Anterior cingulate cortex (tissue), 58 donors: ENCODE results near the gene ITSN1.
"Not testable (repeated sequence)": the region's sequence is repeated elsewhere in the genome, so short reads cannot be mapped to it uniquely, and the experiment has no call there.

ENCODE experiments used
- DNase-seq, 58 donors: peaks; one replicate each; lab custom pipeline; 2025; lab: John Stamatoyannopoulos, UW

Gene ITSN1

DNA sequence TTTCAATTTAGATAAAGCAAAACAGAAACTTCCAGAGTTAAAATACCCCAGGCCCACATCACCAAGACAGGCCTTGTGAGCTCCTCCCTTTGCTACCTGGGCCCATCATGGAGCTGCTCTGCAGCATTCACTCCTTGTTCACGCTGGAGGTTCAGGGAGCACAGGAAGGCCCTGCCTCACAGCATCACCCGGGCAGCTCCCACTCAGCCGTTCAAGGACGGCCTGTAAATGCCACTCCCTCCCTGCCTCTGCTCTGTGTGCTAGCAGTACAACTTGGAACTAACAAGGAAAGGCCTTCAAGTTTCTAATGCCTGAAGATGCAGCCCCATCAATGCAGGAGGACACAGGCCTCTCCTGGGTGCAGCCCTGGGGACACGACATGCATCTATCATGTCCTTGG lies 261.7 kb downstream of the ITSN1 start:
- DNase-seq = no peak

DNA sequence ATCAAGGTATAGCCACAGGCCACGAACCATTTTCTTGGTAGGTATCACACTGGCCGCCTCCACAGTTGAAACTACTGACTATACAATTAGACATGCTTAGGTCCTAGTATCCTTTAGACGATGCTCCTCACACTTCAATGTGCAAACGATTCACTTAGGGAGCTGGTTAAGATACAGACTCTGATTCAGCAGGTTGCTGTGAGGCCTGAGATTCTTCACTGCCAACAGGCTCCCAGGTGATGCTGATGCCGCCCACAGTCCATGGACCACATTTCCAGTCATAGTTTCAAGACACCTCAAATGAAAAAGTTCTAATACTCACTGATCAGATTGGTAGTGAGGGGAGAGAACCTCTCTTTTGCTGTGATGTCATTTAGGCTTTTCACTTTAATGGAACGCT lies 266.5 kb downstream of the ITSN1 start:
- no peak for DNase-seq

GRCh38 chr21:33909756-33910155 lies 267.5 kb downstream of the ITSN1 start:
- DNase-seq = no peak

GRCh38 chr21:33914188-33914587 lies 271.9 kb downstream of the ITSN1 start:
- no peak for DNase-seq

DNA sequence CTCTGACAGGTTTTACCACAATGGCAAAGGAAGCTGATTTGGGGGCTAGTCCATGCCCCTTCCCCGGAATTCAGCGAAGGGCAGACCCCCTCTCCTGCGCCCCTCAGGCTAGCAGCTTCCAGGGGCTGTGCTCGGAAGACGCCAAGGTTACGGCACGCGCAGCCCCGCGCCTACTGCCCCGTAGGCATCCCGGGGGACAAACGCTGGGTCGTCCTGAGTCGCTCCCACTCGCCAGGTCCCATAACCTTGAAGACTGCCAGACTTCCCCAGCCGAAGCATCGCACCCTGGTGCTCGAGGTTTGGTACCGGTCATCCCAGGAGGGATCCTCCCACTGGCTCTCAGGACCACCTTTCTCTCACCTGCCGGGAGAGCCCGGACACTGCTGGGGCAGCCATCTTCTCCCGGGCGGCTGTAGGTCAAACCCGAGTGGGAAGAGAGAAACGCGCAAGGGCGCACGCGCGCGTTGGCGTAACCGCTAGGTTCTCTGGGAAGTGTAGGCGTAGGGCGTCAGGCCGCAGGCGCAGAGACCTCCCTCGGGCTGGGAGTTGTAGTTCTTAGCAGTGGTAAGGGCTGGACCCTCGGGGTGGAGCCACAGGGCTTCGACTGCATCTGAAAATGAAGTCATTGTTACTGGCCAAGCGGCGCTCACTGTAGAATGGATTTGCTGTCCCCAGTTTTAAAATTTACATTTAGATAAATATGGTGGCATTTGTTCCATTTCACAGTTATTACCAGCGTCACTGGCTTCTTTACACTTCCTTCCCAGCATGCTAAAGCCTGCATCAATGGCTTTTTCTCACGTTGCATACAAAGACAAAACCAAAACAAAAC lies 273.3 kb downstream of the ITSN1 start, which contains the start of gene ATP5PO:
ATP5PO (minus strand) TSS at position 437 of the 832 bp plus-strand sequence; CDS start at position 396, 41 bp downstream.
- peak; percentile 81 to 99 (median 96) for DNase-seq

DNA sequence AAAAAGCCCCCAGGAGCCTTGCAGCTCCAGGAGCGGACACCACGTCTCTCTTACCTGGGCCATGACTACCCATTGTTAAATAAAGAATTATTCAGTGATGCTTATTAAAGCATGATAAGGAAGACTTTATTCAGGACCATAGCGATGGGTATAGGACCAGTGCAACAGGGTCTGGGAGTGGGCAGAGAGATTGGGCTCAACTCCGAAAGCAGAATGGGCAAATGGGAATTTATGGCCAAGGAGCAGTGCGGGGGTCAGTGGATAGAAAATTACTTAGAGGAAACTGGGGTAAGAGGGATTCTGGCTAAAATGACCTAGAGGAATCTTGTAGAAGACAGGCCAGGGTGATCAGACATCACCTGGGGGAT lies 273.9 kb downstream of the ITSN1 start:
- no peak for DNase-seq

- no peak for DNase-seq
Observed at GRCh38 chr21:33917421-33917820, 275.1 kb downstream of the ITSN1 start.

DNA sequence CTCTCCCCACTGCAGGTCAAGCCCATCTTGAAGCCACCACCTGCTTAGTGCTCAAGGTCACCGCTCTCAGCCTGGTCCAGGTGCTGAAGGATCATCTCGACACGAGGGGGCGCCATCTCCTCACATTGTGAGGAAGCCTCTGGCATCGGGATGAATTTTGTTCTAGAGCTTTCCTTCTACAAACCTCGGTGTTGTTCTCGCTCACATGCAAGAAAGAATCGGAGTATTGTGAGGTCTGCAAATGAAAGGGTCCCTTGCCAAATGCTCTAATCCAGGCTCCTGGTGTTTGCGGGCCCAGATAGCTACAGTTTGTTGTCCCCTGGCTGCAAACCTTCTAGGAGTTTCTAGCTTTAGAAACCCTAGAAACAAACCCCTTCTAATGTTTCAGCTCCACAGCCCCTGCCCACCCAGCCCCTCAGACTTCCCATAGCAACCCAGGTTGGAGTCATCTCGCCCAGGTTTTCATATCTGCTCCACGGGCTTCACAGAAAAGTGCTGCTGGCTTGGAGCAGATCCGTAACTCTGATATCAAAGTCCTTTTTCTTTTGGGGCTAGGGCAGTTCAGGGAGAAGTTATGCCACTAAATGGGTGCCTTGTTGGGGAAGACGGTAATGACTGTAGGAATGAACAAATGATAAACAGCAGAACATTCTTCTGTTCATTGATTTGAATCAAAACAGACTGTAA lies 281.9 kb downstream of the ITSN1 start:
- peak; percentile 23 to 95 (median 80) for DNase-seq

GRCh38 chr21:33924766-33925100 lies 282.4 kb downstream of the ITSN1 start:
- DNase-seq = peak in 2 of 58 donors; percentile 4 to 7

- DNase-seq = not testable (repeated sequence)
Observed at GRCh38 chr21:33926248-33926647, 283.9 kb downstream of the ITSN1 start.

DNA sequence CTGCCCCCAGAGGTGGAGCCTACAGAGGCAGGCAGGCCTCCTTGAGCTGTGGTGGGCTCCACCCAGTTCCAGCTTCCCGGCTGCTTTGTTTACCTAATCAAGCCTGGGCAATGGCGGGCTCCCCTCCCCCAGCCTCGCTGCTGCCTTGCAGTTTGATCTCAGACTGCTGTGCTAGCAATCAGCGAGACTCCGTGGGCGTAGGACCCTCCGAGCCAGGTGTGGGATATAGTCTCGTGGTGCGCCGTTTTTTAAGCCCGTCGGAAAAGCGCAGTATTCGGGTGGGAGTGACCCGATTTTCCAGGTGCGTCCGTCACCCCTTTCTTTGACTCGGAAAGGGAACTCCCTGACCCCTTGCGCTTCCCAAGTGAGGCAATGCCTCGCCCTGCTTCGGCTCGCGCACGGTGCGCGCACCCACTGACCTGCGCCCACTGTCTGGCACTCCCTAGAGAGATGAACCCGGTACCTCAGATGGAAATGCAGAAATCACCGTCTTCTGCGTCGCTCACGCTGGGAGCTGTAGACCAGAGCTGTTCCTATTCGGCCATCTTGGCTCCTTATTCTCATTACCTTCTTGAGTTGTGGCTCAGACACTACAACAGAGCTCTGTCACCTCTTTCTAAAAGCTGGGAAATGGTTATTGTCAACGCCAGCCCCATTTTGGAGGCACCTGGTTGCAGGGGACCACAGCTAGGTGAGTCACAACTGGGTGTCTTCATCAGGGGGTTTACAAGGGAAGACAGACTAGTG lies 288.9 kb downstream of the ITSN1 start:
- DNase-seq = not testable (repeated sequence)

DNA sequence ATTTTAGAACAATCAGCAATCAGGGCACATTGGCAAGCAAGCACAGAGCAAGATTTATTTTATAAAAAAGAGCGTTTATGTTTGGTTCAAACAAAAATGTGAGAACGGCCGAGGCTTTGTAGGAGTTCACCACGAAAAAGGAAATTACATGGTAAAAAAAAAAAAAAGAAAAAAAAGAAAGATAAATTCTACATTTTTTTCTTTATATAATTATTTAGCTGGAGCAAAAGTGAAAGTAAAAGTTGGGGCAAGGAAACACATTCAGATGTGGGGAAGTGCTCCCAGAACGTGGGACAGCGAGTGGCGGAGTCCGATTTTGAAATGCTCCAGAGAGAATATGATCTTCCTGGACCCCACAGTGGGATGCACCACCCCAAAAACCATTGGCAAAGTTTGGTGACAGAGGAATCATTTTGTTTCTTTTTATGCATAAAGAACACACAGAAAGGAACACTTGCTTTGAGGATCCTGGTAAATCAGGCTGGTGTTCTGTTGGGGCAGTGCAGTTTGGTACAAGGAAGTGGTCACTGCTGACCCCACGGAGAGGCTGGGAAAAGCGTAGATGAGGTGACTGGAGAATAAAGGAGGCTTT lies 289.6 kb downstream of the ITSN1 start:
- DNase-seq = no peak

- no peak for DNase-seq
Observed at GRCh38 chr21:33932731-33933130, 290.4 kb downstream of the ITSN1 start.

DNA sequence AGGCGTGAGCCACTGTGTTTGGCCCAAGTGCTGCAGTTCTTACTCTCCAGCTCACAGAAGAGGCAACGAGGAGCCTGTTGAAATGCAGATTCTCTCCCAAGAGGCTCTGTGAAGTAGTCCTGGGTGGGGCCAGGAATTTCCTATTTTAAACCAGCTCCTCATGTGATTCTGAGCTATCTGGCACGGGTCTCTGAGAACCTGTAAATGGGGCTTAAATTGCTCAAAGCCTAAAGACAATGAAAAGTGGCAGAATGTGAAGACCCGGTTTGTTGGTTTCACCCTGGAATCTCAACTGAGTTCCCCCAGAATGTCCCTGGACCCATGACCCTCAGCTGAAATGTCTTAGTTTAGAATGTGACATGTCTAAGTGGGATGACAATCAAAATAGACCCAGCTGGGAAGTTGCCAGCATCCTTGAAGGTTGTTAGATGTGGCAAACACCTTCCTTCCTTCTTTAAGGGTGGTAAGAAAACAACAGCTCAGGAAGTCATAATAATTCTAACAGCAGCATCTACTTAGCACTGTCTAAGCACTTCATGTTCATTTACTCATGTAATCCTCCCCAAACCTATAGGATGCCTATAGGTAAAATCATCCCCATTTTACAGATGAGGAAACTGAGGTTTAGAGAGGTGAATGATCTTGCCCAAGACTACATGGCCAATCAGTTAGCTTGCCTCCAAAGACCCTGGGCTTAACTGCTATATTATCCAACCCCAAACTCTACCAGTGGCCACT lies 294.2 kb downstream of the ITSN1 start:
- DNase-seq = no peak

- DNase-seq = no peak
Observed at GRCh38 chr21:33937146-33937545, 294.8 kb downstream of the ITSN1 start.

DNA sequence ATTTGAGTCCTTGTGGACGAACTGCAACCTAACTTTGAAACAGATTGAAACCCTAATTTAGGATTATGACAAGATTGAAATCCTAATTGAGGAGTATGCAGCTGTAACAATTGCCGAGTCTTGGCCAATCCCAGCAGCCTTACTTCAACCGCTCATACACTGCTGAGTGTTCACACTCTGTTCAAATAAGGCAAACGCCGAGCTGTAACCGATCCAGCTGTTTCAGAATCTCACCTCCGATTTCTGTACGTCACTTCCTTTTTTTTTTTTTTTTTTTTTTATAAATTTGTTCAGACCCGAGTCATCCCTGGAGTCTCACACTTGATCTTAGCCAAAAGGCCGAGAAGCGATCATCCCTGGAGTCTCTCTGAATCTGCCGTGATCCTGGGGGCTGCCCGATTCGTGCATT lies 295.6 kb downstream of the ITSN1 start:
- no peak for DNase-seq

DNA sequence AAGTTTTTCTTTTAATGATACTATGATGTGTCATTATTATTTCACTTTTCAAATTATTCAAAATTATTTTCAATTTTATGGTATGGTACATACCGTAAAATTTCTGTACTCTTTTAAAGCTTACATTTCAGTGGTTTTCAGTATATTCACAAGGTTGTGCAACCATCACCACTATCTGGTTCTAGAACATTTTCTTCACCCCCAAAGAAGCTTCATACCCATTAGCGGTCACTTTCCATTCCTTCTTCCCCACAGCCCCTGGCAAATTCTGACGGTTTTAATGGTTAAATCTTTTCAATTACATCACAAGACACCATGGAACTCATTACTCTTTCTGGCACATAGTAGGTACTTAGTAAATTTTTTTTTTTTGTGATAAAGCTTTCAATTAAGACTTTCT lies 296.1 kb downstream of the ITSN1 start:
- DNase-seq = no peak

DNA sequence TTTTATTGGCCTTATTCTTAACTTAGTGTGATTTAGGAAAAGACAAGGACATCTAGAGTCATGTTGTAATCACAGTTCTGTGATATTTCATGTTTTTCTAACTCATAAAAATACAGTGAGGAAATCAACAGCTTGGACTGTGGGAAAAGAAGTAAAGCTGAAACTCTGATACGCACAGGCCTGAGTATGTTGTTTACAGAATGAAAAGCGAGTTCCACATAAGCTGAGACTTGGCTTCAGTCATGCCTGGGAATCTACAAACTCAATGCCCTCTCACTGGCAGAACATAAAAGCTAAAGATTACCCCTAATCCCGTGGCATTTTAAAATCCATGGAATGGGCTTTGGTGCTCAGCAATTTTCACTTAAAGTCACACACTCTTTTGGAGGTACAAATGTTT lies 296.9 kb downstream of the ITSN1 start:
- no peak for DNase-seq

- no peak for DNase-seq
Observed at GRCh38 chr21:33940164-33940880, 298.0 kb downstream of the ITSN1 start.

DNA sequence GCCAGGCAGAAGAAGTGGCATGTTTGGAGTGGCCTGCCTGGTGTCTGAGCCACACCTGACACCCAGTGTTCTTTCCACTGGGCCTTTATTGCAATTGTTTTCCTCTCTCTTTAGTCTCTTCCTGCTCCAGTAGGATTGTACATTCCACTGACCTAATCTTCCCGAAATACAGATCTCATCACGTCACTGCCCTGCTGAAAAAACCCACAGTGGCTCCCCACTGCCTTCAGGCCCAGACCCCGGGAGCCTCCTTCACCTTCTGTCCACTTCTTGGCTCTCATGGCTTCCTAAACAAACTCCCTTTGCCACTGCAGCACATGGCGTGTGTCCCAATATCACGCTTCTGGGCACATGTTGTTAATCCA lies 298.6 kb downstream of the ITSN1 start:
- no peak for DNase-seq
